Upper lobe of right lung (tissue), 1 donor: ENCODE measurements around the gene PIGP. TPM values are rescaled to one million over a fixed set of nuclear protein-coding genes. Genes with fewer than 3 reads are reported as not detected.
A peak's percentile ranks its signal among the peaks of the same experiment; 100 is the strongest.
"Not testable (repeated sequence)": the region's sequence is repeated elsewhere in the genome, so short reads cannot be mapped to it uniquely, and the experiment has no call there.

Experiments used
- ATAC-seq: fragments of 200-7000 bp; cut with Tn5 transposase; one replicate; pipeline ENCODE4 v1.9.1; 2020; ENCODE audit warnings: mild to moderate bottlenecking, moderate library complexity
- DNase-seq: peaks from one replicate; pipeline ENCODE4 v3.0.0-alpha.2; 2020
- H3K27ac ChIP-seq: fragments of 200-600 bp; one replicate; pipeline ENCODE4 v1.8.0; 2022
- H3K27me3 ChIP-seq: fragments of 200-600 bp; one replicate; pipeline ENCODE4 v1.8.0; 2022; ENCODE audit warnings: mild to moderate bottlenecking
- H3K36me3 ChIP-seq: fragments of 200-600 bp; one replicate; pipeline ENCODE4 v1.8.0; 2022
- H3K4me1 ChIP-seq: fragments of 200-600 bp; one replicate; pipeline ENCODE4 v1.8.0; 2022
- H3K4me3 ChIP-seq: fragments of 200-600 bp; one replicate; pipeline ENCODE4 v1.8.0; 2022; ENCODE audit warnings: mild to moderate bottlenecking
- H3K9me3 ChIP-seq: fragments of 200-600 bp; one replicate; pipeline ENCODE4 v1.8.0; 2022
- intact Hi-C: fragments of 100-400 bp; cut with DNase I; formaldehyde crosslinking; loops from one replicate; pipeline ENCODE4 v1.11.0; 2022
- total RNA-seq: library from RNA; stranded (reverse); fragmentation: NEBNext Ultra II Directional; extraction: Animal tissue kit (Norgen Biotek cat#: 25700); gene quantifications from one replicate; pipeline ENCODE4 v1.2.1, GENCODE V29; 2021
- TF ChIP-seq, protein P1 (sequence below): fragments of 200-600 bp; IDR thresholded peaks from one replicate; pipeline ENCODE4 v1.8.0; 2022; ENCODE audit warnings: antibody characterized with exemption
- donor health status: DM: no; HTN: yes; CAD: no; lungs with severe emphysema.

Gene PIGP
- total RNA-seq, 1 donor from 2014 or later = 28.3 TPM

DNA sequence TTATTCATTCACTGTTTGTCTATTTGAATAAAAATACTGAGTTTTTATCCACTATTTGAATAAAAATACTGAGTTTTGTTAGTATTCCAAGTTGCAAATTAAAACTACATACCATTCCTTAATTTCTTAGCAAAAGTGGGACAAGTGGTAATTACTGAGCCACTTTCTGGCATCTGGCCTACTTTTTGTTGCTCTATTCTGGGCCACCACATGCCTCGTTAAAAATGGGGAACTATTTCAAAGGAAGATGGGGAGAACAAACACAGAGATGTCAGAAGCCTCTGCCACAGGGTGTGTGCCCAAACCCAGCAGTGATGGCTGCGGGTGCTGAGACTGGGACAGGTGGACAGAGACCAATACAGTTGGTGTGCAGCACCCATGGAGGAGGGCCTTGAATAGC is 14.6 kb downstream of the PIGP start:
- TF ChIP-seq, protein P1, sequence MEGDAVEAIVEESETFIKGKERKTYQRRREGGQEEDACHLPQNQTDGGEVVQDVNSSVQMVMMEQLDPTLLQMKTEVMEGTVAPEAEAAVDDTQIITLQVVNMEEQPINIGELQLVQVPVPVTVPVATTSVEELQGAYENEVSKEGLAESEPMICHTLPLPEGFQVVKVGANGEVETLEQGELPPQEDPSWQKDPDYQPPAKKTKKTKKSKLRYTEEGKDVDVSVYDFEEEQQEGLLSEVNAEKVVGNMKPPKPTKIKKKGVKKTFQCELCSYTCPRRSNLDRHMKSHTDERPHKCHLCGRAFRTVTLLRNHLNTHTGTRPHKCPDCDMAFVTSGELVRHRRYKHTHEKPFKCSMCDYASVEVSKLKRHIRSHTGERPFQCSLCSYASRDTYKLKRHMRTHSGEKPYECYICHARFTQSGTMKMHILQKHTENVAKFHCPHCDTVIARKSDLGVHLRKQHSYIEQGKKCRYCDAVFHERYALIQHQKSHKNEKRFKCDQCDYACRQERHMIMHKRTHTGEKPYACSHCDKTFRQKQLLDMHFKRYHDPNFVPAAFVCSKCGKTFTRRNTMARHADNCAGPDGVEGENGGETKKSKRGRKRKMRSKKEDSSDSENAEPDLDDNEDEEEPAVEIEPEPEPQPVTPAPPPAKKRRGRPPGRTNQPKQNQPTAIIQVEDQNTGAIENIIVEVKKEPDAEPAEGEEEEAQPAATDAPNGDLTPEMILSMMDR = no peak

DNA sequence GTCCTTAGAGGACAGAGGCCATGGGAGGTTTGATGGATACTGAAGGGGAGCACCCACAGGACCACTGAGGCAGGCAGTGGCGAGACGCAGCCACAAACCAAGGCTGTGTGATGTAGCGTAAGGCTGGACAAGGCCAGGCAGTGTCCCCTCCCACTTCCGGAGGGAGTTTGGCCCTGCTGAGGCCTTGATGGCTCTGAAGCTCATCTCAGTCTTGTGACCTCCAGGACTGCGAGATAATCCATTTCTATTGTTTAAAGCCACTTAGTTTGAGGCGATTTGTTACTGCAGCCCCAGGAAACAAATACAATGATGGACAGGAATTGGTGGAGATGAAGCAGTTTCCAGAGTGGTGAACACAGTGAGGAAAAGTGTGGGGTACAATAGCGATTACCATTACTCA is 15.3 kb downstream of the PIGP start:
- intact Hi-C loops = no loop called here
- no peaks in the 10 kb centered on the region for H3K9me3 ChIP-seq
- DNase-seq = peak; percentile 26
- no peaks in the 10 kb centered on the region for H3K36me3 ChIP-seq
- H3K4me1 ChIP-seq = no peaks in the 10 kb centered on the region
- H3K4me3 ChIP-seq = no peak overlapping the region
- H3K27ac ChIP-seq = no peak overlapping the region
- H3K27me3 ChIP-seq = no peaks in the 10 kb centered on the region
- TF ChIP-seq, protein P1 = no peak
- no peak for ATAC-seq

More for the DNA sequence above, 14.6 kb downstream of the PIGP start:
- Histone ChIP-seq H3K4me1 (no peaks in the 10 kb centered on the region), H3K9me3 (no peaks in the 10 kb centered on the region), H3K27ac (no peak overlapping the region), H3K4me3 (no peak overlapping the region), H3K27me3 (no peaks in the 10 kb centered on the region), H3K36me3 (no peaks in the 10 kb centered on the region)
- ATAC-seq (no peak), DNase-seq (peak; percentile 28)
- intact Hi-C loops = no loop called here

DNA sequence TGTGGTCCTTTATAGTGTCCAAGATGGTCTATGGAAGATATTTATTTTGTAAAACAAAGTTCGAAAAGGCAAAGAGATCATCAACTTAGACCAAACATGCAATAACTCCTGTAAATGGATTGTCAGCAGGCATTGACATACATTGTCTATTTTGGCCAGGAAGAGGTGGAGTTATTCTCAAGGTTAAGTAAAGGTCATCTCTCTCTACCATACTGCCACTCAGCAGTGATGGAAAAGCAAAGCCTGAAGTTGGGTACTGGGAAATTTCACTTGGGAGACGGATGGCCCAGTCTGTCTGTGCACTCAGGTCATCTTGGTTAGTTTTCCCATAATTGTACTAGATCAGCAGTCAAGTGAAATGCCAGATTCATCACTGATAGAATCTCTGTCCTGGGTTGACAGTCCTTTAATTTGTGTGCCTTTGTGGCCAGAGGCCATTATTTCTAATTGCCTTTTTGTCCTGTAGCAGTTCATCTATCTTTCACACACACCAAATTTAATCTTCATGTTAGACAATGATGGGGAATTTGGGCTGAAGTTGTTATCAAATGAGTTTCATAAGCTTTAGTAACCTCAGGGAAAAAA is 17.5 kb downstream of the PIGP start:
- intact Hi-C loops = no loop called here
- H3K4me1 ChIP-seq = no peaks in the 10 kb centered on the region
- H3K9me3 ChIP-seq = no peaks in the 10 kb centered on the region
- H3K4me3 ChIP-seq = no peak overlapping the region
- H3K27ac ChIP-seq = no peak overlapping the region
- no peaks in the 10 kb centered on the region for H3K27me3 ChIP-seq
- ATAC-seq (no peak), DNase-seq (no peak)
- TF ChIP-seq, protein P1 = no peak
- H3K36me3 ChIP-seq = no peaks in the 10 kb centered on the region

DNA sequence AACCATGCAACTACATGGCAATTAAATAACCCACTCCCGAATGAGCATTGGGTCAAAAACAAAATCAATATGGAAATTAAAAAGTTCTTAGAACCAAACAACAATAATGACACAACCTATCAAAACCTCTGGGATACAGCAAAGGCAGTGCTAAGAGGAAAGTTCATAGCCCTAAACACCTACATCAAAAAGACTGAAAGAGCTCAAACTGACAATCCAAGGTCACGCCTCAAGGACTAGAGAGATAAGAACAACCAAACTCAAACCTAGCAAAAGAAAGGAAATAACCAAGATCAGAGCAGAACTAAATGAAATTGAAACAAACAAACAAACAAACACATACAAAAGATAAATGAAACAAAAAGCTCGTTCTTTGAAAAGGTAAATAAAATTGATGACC is 23.1 kb downstream of the PIGP start:
- H3K36me3 ChIP-seq, intact Hi-C loops, H3K27me3 ChIP-seq, H3K27ac ChIP-seq, ATAC-seq, H3K4me3 ChIP-seq, H3K4me1 ChIP-seq, H3K9me3 ChIP-seq, DNase-seq: not testable (repeated sequence)

DNA sequence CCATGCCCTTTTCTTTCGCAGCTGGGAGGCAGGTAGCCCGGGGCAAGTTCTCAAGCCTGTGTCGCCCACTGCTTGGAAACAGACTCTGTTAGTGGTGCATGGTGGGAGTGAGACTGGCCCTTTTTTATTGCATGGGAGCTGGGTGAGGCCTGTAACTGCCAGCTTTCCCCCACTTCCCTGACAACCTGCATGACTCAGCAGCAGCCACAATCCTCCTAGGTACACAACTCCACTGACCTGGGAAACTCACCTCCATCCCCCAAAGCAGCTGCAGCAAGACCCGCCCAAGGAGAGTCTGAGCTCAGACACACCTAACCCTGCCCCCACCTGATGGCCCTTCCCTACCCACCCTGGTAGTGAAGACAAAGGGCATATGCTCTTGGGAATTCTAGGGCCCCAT is 25.8 kb downstream of the PIGP start:
- Histone ChIP-seq H3K27ac (no peak overlapping the region), H3K36me3 (no peaks in the 10 kb centered on the region), H3K9me3 (no peaks in the 10 kb centered on the region), H3K27me3 (no peaks in the 10 kb centered on the region), H3K4me3 (no peak overlapping the region), H3K4me1 (peaks cover 4% of the 10 kb centered on the region)
- TF ChIP-seq, protein P1 = no peak
- intact Hi-C loops = no loop called here
- DNase-seq (no peak), ATAC-seq (no peak)

DNA sequence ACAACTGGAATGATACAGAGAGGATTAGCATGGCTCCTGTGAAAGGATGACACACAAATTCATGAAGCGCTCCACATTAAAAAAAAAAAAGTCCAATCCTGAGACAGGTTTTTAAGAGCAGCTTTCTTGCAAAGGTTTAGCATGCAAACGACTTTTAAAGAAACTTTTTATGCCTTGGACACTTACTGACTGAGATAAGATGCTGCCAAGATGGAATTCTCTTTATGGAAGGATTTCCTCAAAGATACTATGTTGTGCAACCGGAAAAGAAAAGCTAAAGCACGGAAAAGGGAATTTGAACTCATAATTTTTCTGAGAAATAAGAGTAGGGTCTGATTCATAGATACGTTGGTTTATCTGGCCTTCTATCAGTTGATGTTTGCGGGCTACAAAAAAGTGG is 27.3 kb downstream of the PIGP start:
- no peak overlapping the region for H3K4me3 ChIP-seq
- no peaks in the 10 kb centered on the region for H3K27me3 ChIP-seq
- no peak for DNase-seq
- H3K9me3 ChIP-seq = no peaks in the 10 kb centered on the region
- intact Hi-C loops = no loop called here
- no peak for ATAC-seq
- TF ChIP-seq, protein P1 = no peak
- H3K36me3 ChIP-seq = no peaks in the 10 kb centered on the region
- no peak overlapping the region for H3K27ac ChIP-seq
- peaks cover 4% of the 10 kb centered on the region for H3K4me1 ChIP-seq
